ENCODE measurements around the gene CNGA3.

Gene CNGA3

GRCh38 chr2:98374958-98375570, 28.8 kb downstream of the CNGA3 start:
- no peak for DNase-seq (ENCODE audit: low read depth, low spot score)

DNA sequence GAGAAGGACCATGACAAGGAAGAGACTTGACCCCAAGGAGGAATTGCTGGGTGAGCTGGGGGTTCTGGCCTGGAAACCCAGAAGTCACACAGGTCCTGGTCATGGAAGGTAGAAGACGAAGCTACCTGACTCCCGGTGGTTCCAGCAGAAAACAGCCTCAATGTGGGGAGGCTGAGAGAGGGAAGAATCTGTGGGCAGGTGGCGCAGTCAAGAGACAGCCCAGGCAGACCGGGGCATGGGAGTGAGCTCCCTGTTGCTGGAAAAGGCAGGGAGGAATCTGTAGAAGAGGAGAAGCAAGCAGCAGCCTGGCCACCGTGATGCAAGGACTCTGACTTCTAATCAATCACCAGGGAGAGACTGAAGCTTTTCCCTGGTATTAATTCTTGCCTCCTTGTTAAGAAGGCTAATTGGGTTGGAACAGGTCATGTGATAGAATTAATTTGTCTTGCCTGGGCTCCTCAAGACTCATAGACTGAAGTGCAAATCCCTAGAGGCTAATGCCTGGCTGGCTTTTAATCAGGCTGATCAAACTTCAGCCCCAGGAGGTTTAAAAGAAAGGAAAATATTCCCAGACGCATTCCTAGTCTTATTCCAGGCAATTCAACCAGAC, 30.1 kb downstream of the CNGA3 start:
- DNase-seq (ENCODE audit: low read depth, low spot score), result no peak
- H3K27ac ChIP-seq, result no peak overlapping the region

More at GRCh38 chr2:98374958-98375570, 28.8 kb downstream of the CNGA3 start:
- H3K27ac ChIP-seq, result no peak overlapping the region

DNA sequence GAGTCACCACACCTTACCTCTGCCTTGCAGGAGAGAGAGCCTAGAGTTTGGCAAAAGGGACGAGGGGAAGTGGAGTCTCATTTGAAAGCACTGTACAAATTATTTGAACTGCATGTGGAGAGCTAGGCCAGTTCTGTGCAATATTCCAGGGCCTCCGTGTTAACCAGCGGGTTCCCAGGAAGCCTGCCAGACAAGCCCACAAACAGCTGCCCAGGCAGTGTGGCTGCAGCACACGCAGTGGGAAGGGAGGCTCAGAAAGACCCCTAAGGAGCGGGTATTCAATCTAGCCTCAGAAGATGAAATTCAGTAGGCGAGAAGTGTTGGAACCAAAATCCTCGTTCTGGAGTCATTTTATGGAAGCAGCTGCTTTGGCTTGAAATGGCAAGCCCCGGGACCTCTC, 30.7 kb downstream of the CNGA3 start:
- DNase-seq (ENCODE audit: low read depth, low spot score), result no peak
- H3K27ac ChIP-seq, result no peak overlapping the region

DNA sequence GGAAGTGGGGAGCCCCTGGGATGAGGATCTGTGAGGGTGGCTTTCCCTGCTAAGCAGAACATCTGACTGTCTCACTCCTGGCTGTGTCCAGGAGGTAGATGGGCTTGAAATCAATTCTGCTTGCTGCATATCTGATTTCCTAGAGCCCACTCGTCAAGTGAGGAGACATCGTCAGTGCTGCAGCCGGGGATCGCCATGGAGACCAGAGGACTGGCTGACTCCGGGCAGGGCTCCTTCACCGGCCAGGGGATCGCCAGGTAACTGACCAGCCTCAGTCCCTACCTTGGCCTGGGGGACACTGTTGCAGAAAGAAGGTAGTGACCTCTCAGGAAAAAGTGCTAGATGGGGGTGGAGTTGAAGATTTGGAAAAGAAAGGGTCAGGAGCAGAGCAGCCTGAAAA, 31.3 kb downstream of the CNGA3 start:
- no peak overlapping the region for H3K27ac ChIP-seq
- no peak for DNase-seq (ENCODE audit: low read depth, low spot score)

DNA sequence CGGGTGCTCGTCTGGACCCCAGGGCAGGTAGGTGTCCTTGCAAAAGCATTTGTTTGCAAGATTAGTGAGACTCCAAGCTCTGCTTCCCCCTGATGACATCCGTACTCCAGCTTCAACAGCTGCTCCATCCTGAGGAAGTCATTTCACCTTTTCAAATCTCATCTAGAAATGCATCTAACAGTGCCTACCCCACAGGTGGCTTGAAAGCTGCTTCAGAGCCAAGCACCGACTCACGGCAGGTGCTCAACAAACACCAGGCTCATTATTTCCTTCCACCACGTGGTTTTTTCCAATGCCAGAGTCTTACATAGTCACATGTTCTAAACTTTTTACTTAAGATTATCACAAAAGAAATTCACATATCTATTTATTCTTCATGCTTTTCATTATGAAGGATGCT, 31.9 kb downstream of the CNGA3 start:
- DNase-seq (ENCODE audit: low read depth, low spot score), result no peak
- H3K27ac ChIP-seq, result no peak overlapping the region

DNA sequence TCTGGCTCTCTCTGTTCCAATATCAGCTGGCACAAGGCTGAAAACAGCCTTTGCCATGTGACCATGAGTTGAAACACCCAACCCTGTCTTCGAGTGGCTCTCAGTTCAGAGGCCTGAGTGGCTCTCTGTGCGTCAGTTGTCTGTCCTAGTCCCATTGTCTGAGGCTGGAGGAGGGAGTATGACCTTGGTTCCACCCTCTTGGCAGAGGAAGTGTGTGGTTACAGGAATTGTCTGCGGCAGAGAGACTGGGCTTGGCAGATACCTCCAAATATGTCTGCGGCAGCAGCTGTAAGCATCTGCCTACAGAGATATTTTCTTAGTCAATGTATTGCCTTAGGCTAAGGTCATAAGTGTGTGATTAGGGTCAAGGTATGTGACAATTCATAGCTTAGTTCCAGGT, 32.6 kb downstream of the CNGA3 start:
- H3K27ac ChIP-seq, result peak overlapping the region; percentile 12
- peak; percentile 45 for DNase-seq (ENCODE audit: low read depth, low spot score)

GRCh38 chr2:98379311-98380202, 33.3 kb downstream of the CNGA3 start:
- H3K27ac ChIP-seq, result peak overlapping the region; percentile 12
- no peak for DNase-seq (ENCODE audit: low read depth, low spot score)

DNA sequence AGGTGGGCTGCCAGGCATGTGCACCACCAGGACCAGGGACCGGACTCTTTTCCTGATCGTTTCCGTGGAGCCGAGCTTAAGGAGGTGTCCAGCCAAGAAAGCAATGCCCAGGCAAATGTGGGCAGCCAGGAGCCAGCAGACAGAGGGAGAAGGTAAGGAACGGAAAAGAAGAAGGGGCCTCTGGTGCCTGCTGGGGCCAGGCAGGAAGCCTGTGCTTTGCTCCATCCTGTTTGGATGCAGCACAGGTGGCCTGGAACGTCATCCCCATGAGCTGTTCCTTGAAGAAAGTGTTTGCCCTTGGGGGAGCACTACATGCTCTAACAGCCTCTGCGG, 33.9 kb downstream of the CNGA3 start:
- no peak overlapping the region for H3K27ac ChIP-seq
- no peak for DNase-seq (ENCODE audit: low read depth, low spot score)

DNA sequence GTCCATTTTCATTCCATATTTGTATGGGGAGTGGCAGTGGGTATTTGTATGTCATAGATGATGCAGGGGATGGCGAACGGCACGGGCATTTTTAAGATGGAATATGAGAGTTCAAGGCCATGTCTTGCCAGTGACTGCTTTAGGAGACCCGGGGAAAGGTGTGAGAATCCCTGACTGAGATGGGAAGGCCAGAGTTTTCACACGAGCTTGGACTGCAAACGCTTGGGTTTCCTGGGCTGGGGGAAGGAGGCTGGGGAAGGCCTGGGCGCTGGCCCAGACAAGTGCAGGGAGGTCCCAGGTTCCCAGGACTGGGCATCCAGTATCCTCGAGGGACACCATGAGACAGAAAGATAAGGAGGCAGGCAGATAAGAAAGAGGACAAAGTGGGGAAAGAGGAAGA, 35.2 kb downstream of the CNGA3 start:
- DNase-seq (ENCODE audit: low read depth, low spot score), result no peak
- no peak overlapping the region for H3K27ac ChIP-seq

GRCh38 chr2:98382086-98382485, 35.8 kb downstream of the CNGA3 start:
- no peak overlapping the region for H3K27ac ChIP-seq
- no peak for DNase-seq (ENCODE audit: low read depth, low spot score)

- no peak for DNase-seq (ENCODE audit: low read depth, low spot score)
- H3K27ac ChIP-seq, result no peak overlapping the region
Observed at GRCh38 chr2:98382739-98383138, 36.5 kb downstream of the CNGA3 start.

- DNase-seq (ENCODE audit: low read depth, low spot score), result no peak
- H3K27ac ChIP-seq, result no peak overlapping the region
Observed at GRCh38 chr2:98383166-98383565, 36.9 kb downstream of the CNGA3 start.

DNA sequence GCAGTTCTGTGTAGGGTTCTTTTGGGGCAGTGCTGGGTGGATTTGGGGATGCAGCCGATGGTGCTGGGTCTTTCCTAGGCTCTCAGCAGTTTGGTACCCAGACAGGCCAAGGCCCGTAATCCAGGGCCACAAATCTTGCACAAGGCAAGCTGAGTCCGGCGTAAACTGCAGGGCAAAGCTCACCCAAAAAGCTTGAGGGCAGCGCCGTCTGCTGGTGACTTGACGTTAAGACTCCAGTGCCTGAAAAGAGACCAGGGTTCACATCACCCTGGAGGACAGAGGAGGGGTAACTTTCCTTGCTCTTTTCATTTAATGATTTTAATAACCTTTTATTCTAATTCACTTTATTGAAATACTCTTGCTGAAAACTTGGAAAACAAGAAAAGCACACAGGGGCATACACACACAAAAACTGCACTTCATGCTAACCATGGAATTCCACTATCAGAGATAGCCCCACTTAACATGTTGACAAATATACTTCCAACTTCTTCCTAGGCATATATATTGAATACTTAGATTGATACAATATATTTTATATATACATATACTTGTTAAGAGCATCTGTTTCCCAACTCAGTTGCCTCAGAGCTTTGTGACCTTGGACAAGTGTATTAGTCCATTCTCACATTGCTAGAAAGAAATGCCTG, 38.9 kb downstream of the CNGA3 start:
- DNase-seq (ENCODE audit: low read depth, low spot score), result peak; percentile 12
- H3K27ac ChIP-seq, result no peak overlapping the region

DNA sequence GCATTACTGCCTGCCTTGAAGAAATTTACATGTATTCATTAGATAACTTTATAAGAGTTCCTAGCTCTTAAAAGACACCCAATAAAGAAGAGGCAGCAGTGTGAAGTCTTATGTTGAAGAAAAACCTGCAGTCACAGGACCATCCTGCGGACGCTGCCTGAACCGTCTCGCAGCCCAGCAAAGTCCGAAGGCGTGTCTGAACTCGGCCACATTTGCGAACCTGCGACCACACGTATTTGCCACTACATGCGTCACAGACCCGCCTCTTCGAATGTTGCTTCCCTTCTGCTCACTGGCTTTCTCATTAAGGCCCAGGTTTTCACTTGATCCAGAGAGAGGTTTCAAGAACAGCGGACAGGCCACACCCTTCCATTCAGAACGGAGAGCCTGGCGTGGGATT, 41.2 kb downstream of the CNGA3 start:
- DNase-seq (ENCODE audit: low read depth, low spot score), result no peak
- no peak overlapping the region for H3K27ac ChIP-seq

- no peak for DNase-seq (ENCODE audit: low read depth, low spot score)
- H3K27ac ChIP-seq, result no peak overlapping the region
Observed at GRCh38 chr2:98388081-98388480, 41.8 kb downstream of the CNGA3 start.

- DNase-seq (ENCODE audit: low read depth, low spot score), result no peak
- no peak overlapping the region for H3K27ac ChIP-seq
Observed at GRCh38 chr2:98388601-98389250, 42.5 kb downstream of the CNGA3 start.

GRCh38 chr2:98389251-98389605, 43.0 kb downstream of the CNGA3 start:
- H3K27ac ChIP-seq, result no peak overlapping the region
- no peak for DNase-seq (ENCODE audit: low read depth, low spot score)

- DNase-seq (ENCODE audit: low read depth, low spot score), result no peak
- no peak overlapping the region for H3K27ac ChIP-seq
Observed at GRCh38 chr2:98390571-98391476, 44.6 kb downstream of the CNGA3 start.

DNA sequence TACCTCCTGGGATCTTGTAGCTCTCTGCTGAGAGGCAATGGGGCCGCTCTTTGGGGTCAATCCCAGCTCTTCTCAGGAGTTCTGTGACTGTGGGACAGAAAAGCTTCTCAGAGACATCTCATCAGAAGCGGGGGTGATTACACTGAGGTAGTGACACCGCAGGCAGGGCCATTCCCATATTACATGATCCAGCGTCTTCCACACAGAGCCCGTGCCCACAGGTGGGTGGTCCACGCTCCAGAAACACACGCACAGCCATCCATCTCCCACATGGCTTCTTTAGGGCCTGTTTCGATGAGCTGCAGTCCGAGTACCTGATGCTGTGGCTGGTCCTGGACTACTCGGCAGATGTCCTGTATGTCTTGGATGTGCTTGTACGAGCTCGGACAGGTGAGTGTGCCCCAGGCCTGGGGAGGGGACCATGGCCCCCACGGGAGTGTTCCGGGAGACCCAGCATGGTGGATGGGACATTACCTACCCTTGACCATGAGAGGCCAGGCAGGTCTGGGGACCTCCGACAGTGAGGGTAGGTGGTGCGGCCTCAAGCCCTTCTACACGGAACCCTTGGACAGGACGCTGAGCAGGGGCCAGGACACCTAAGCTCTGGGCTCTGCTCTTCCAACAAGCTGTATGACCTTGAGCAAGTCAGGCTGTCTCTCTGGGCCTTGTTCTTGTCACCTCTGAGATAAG, 45.5 kb downstream of the CNGA3 start:
- DNase-seq (ENCODE audit: low read depth, low spot score), result no peak
- no peak overlapping the region for H3K27ac ChIP-seq
